ENCODE measurements around the gene CD69.

CD69 gene

GRCh38 chr12:9755035-9755434 lies 5.7 kb downstream of the CD69 start:
- DNase-seq (ENCODE audit: low read depth in 2 of 2): no peak
- no peak overlapping the region for H3K4me3 ChIP-seq (replicated peaks in 1 of 2; ENCODE audit: low read depth in 2 of 2, low read length in 2 of 2)
- TF ChIP-seq CTCF (IDR thresholded peaks at IDR 0.05; ENCODE audit: low read depth, low read length): no peak

- TF ChIP-seq CTCF (IDR thresholded peaks at IDR 0.05; ENCODE audit: low read depth, low read length): no peak
- no peak for DNase-seq (ENCODE audit: low read depth in 2 of 2)
- no peak overlapping the region for H3K4me3 ChIP-seq (replicated peaks in 1 of 2; ENCODE audit: low read depth in 2 of 2, low read length in 2 of 2)
Observed at GRCh38 chr12:9754099-9754927, 6.4 kb downstream of the CD69 start.

GRCh38 chr12:9753498-9753897 lies 7.2 kb downstream of the CD69 start:
- no peak overlapping the region for H3K4me3 ChIP-seq (replicated peaks in 1 of 2; ENCODE audit: low read depth in 2 of 2, low read length in 2 of 2)
- DNase-seq (ENCODE audit: low read depth in 2 of 2): no peak
- no peak for TF ChIP-seq CTCF (IDR thresholded peaks at IDR 0.05; ENCODE audit: low read depth, low read length)

GRCh38 chr12:9753073-9753472 lies 7.6 kb downstream of the CD69 start:
- DNase-seq (ENCODE audit: low read depth in 2 of 2): no peak
- no peak overlapping the region for H3K4me3 ChIP-seq (replicated peaks in 1 of 2; ENCODE audit: low read depth in 2 of 2, low read length in 2 of 2)
- no peak for TF ChIP-seq CTCF (IDR thresholded peaks at IDR 0.05; ENCODE audit: low read depth, low read length)

- no peak overlapping the region for H3K4me3 ChIP-seq (replicated peaks in 1 of 2; ENCODE audit: low read depth in 2 of 2, low read length in 2 of 2)
- no peak for TF ChIP-seq CTCF (IDR thresholded peaks at IDR 0.05; ENCODE audit: low read depth, low read length)
- DNase-seq (ENCODE audit: low read depth in 2 of 2): no peak
Observed at GRCh38 chr12:9752145-9752933, 8.4 kb downstream of the CD69 start.

- peak; percentile 45 to 57 for DNase-seq (ENCODE audit: low read depth in 2 of 2)
Observed at GRCh38 chr12:9751204-9752144, 9.2 kb downstream of the CD69 start.

More at GRCh38 chr12:9751204-9752144, 9.2 kb downstream of the CD69 start:
- peak; percentile 51 for TF ChIP-seq CTCF (IDR thresholded peaks at IDR 0.05; ENCODE audit: low read depth, low read length)
- no peak overlapping the region for H3K4me3 ChIP-seq (replicated peaks in 1 of 2; ENCODE audit: low read depth in 2 of 2, low read length in 2 of 2)
